H1 (cell line): ENCODE data around the gene COL17A1. TPM values are rescaled to one million over a fixed set of nuclear protein-coding genes. Genes with fewer than 3 reads are reported as not detected.

Experiments used
- CTCF ChIA-PET: fragments of 300-600 bp; sonication (Branson Sonifier 250); formaldehyde crosslinking; loops from one replicate; lab custom pipeline; 2021; ENCODE audit not compliant: partially characterized antibody; lab: Charles Lee
- POLR2A ChIA-PET: fragments of 300-600 bp; sonication (Branson Sonifier 250); formaldehyde crosslinking; loops from one replicate; lab custom pipeline; 2021; ENCODE audit warnings: inconsistent platforms; ENCODE audit not compliant: partially characterized antibody; lab: Charles Lee
- DNase-seq, 2 experiments: peaks; one replicate each; pipeline versions ENCODE4 v3.0.0 to v3.0.0-alpha.2; 2010 to 2022; ENCODE audit warnings: low spot score in 2 of 2, low read depth in 1 of 2, mixed read lengths in 1 of 2
- FAIRE-seq: peaks from 2 replicates; lab custom pipeline; 2011; peaks lifted over from hg19 to GRCh38; lab: Jason Lieb, UNC
- H2AFZ ChIP-seq: 2 replicates; pipeline ENCODE4 v1.8.1; 2012; ENCODE audit warnings: low read length, inconsistent platforms
- H2AK5ac ChIP-seq: 2 replicates; pipeline ENCODE4 v1.6.1; 2013; ENCODE audit warnings: low read depth, low read length
- H2BK120ac ChIP-seq: replicated peaks from 2 replicates; pipeline ENCODE3; 2013; ENCODE audit warnings: low read depth, low read length, inconsistent platforms
- H2BK12ac ChIP-seq: 2 replicates; pipeline ENCODE4 v1.6.1; 2013; ENCODE audit warnings: low read depth, low read length
- H2BK15ac ChIP-seq: 2 replicates; pipeline ENCODE4 v1.6.1; 2013; ENCODE audit warnings: low read length
- H2BK20ac ChIP-seq: 2 replicates; pipeline ENCODE4 v1.6.1; 2013; ENCODE audit warnings: low read length
- H2BK5ac ChIP-seq: 2 replicates; pipeline ENCODE4 v1.6.1; 2013; ENCODE audit warnings: low read depth, low read length
- H3K14ac ChIP-seq: 2 replicates; pipeline ENCODE4 v1.6.1; 2013; ENCODE audit warnings: inconsistent platforms; ENCODE audit not compliant: insufficient read length
- H3K18ac ChIP-seq: 2 replicates; pipeline ENCODE4 v1.6.1; 2013; ENCODE audit warnings: low read length; ENCODE audit errors: extremely low read depth
- H3K23ac ChIP-seq: 2 replicates; pipeline ENCODE4 v1.6.1; 2013; ENCODE audit warnings: inconsistent platforms; ENCODE audit not compliant: insufficient read length
- H3K23me2 ChIP-seq: 2 replicates; pipeline ENCODE4 v1.6.1; 2013; ENCODE audit warnings: low read depth, low read length
- H3K27ac ChIP-seq: 2 replicates; pipeline ENCODE4 v1.6.1; 2011; ENCODE audit warnings: low read depth, low read length, inconsistent platforms
- H3K27me3 ChIP-seq, 4 experiments: replicated peaks in 1 of 4; 1 replicate in 1 of 4; 2 replicates in 3 of 4; pipeline versions ENCODE4 v1.6.1 to v1.8.1; 2011 to 2013; ENCODE audit warnings: low read length in 3 of 4, mild to moderate bottlenecking in 3 of 4, inconsistent platforms in 2 of 4, mixed read lengths in 2 of 4, moderate library complexity in 1 of 4; ENCODE audit not compliant: control insufficient read depth in 3 of 4, insufficient read depth in 3 of 4; ENCODE audit errors: extremely low read depth in 1 of 4
- H3K36me3 ChIP-seq, 4 experiments: 2 replicates each; pipeline versions ENCODE4 v1.6.1 to v1.8.1; 2011 to 2013; ENCODE audit warnings: mild to moderate bottlenecking in 4 of 4, low read length in 3 of 4, moderate library complexity in 2 of 4, control low read depth in 1 of 4, inconsistent platforms in 1 of 4; ENCODE audit not compliant: insufficient read depth in 4 of 4, control insufficient read depth in 2 of 4
- H3K4ac ChIP-seq: replicated peaks from 2 replicates; pipeline ENCODE3; 2013; ENCODE audit warnings: low read length, low read depth, mixed read lengths, inconsistent platforms; ENCODE audit not compliant: insufficient read length
- H3K4me1 ChIP-seq, 4 experiments: replicated peaks in 1 of 4; 1 replicate in 1 of 4; 2 replicates in 3 of 4; pipeline versions ENCODE4 v1.6.1 to v1.8.1; 2011 to 2013; ENCODE audit warnings: low read length in 3 of 4, inconsistent platforms in 2 of 4, mixed read lengths in 1 of 4; ENCODE audit not compliant: insufficient read depth in 4 of 4, control insufficient read depth in 3 of 4
- H3K4me2 ChIP-seq, 2 experiments: 2 replicates each; pipeline versions ENCODE4 v1.6.1 to v1.8.1; 2011 to 2013; ENCODE audit warnings: low read depth in 2 of 2, low read length in 2 of 2, control low read depth in 1 of 2, inconsistent platforms in 1 of 2, mild to moderate bottlenecking in 1 of 2; ENCODE audit not compliant: insufficient read depth in 1 of 2
- H3K4me3 ChIP-seq, 4 experiments: fragments of 200-600, 300-600 bp in 1 of 4; sonication (generic), shearing (Covaris generic), sonication (Bioruptor Twin) in 1 of 4; 2 replicates each; pipeline versions ENCODE4 v1.5.1 to v1.8.1; 2011 to 2016; ENCODE audit warnings: low read length in 4 of 4, low read depth in 3 of 4, control low read depth in 2 of 4, inconsistent platforms in 2 of 4, mild to moderate bottlenecking in 2 of 4, mixed read lengths in 1 of 4, moderate library complexity in 1 of 4; ENCODE audit not compliant: insufficient read depth in 2 of 4; ENCODE audit errors: extremely low read depth in 1 of 4
- H3K56ac ChIP-seq: replicated peaks from 2 replicates; pipeline ENCODE3; 2013; ENCODE audit warnings: low read depth, mild to moderate bottlenecking, mixed read lengths, low read length, inconsistent platforms; ENCODE audit not compliant: insufficient read length
- H3K79me1 ChIP-seq: 2 replicates; pipeline ENCODE4 v1.6.1; 2013; ENCODE audit warnings: low read depth, low read length, control low read depth
- H3K79me2 ChIP-seq, 2 experiments: 2 replicates each; pipeline versions ENCODE4 v1.6.1 to v1.8.1; 2012 to 2013; ENCODE audit warnings: low read length in 2 of 2, mild to moderate bottlenecking in 2 of 2, inconsistent platforms in 1 of 2; ENCODE audit not compliant: insufficient read depth in 2 of 2, control insufficient read depth in 1 of 2
- H3K9ac ChIP-seq, 4 experiments: replicated peaks in 1 of 4; 1 replicate in 1 of 4; 2 replicates in 3 of 4; pipeline versions ENCODE4 v1.6.1 to v1.8.1; 2011 to 2013; ENCODE audit warnings: low read depth in 3 of 4, low read length in 3 of 4, control low read depth in 2 of 4, mild to moderate bottlenecking in 2 of 4, moderate library complexity in 2 of 4, inconsistent platforms in 1 of 4; ENCODE audit errors: extremely low read depth in 1 of 4
- H3K9me3 ChIP-seq, 2 experiments: 2 replicates each; pipeline versions ENCODE4 v1.6.1 to v1.8.1; 2012 to 2013; ENCODE audit warnings: mild to moderate bottlenecking in 2 of 2, moderate library complexity in 2 of 2, control low read depth in 1 of 2, inconsistent platforms in 1 of 2, low read depth in 1 of 2, low read length in 1 of 2, mixed read lengths in 1 of 2; ENCODE audit not compliant: insufficient read depth in 2 of 2
- H4K20me1 ChIP-seq, 2 experiments: replicated peaks in 1 of 2; 2 replicates each; pipeline versions ENCODE3 to v1.8.1; 2011 to 2013; ENCODE audit warnings: inconsistent platforms in 2 of 2, low read length in 2 of 2, mild to moderate bottlenecking in 1 of 2; ENCODE audit not compliant: insufficient read depth in 2 of 2, control insufficient read depth in 1 of 2
- H4K5ac ChIP-seq: 2 replicates; pipeline ENCODE4 v1.6.1; 2013; ENCODE audit warnings: low read length, low read depth, mixed read lengths, inconsistent platforms; ENCODE audit not compliant: insufficient read length
- H4K8ac ChIP-seq: 2 replicates; pipeline ENCODE4 v1.8.0; 2013; ENCODE audit warnings: mild to moderate bottlenecking, moderate library complexity, low read length, inconsistent platforms; ENCODE audit not compliant: insufficient read depth; ENCODE audit errors: extremely low read depth
- H4K91ac ChIP-seq: replicated peaks from 2 replicates; pipeline ENCODE3; 2013; ENCODE audit warnings: low read length, mixed read lengths, inconsistent platforms; ENCODE audit not compliant: insufficient read length
- ASH2L ChIP-seq: fragments of 200-600, 300-600 bp; sonication (generic); IDR thresholded peaks from one replicate; pipeline ENCODE4 v1.7.1; 2017; ENCODE audit warnings: low read length
- KDM4A ChIP-seq: IDR thresholded peaks from one replicate; pipeline ENCODE4 v1.7.1; 2012; ENCODE audit warnings: low read depth, mild to moderate bottlenecking, moderate library complexity, low read length, inconsistent platforms; ENCODE audit not compliant: severe bottlenecking
- NANOG ChIP-seq: IDR thresholded peaks from 2 replicates; pipeline ENCODE4 v1.6.1; 2011; ENCODE audit warnings: low read length, low read depth, mild to moderate bottlenecking, inconsistent platforms; ENCODE audit not compliant: insufficient read depth, poor library complexity, severe bottlenecking
- USF2 ChIP-seq: IDR thresholded peaks from 2 replicates; pipeline ENCODE4 v1.6.1; 2011; ENCODE audit warnings: low read length, improper control_type of control experiment
- WGBS, 2 experiments: shearing (Covaris generic) in 1 of 2; methylation state at CpG; one replicate each; pipeline versions ENCODE4 v1.1.6 to v1.1.7; 2013 to 2015; ENCODE audit warnings: low lambda C conversion rate in 2 of 2, mixed read lengths in 2 of 2, inconsistent platforms in 1 of 2, low coverage in 1 of 2, missing lambda C conversion rate in 1 of 2; ENCODE audit not compliant: insufficient replicate concordance in 2 of 2, insufficient coverage in 1 of 2, insufficient read length in 1 of 2; ENCODE audit errors: extremely low coverage in 1 of 2, missing lambda C conversion rate in 1 of 2; 5-methylcytosine and 5-hydroxymethylcytosine counted together
- polyA plus RNA-seq, 7 experiments: library from polyadenylated mRNA; depleted of rRNA in 3 of 7; stranded (reverse) in 5 of 7; unstranded in 2 of 7; fragments of >200 nt in 5 of 7; fragments of 200-250 nt in 2 of 7; gene quantifications; 1 replicate in 5 of 7; 2 replicates in 1 of 7; 4 replicates in 1 of 7; pipeline versions ENCODE4 v1.2.1 to v1.2.3, GENCODE V29; 2011 to 2013; ENCODE audit warnings: missing spikeins in 2 of 7, mixed read lengths in 2 of 7
- total RNA-seq: library from RNA; stranded (reverse); fragmentation: NEBNext Ultra II Directional; extraction: Animal tissue kit (Norgen Biotek cat#: 25700); gene quantifications from 2 replicates; pipeline ENCODE4 v1.2.1, GENCODE V29; 2021

COL17A1 gene
- total and polyA plus RNA-seq, 2 of the 8 experiments (the other 6 are each of a cell fraction or from before 2014, with no cell fraction given): 0.35 to 0.37 TPM

DNA sequence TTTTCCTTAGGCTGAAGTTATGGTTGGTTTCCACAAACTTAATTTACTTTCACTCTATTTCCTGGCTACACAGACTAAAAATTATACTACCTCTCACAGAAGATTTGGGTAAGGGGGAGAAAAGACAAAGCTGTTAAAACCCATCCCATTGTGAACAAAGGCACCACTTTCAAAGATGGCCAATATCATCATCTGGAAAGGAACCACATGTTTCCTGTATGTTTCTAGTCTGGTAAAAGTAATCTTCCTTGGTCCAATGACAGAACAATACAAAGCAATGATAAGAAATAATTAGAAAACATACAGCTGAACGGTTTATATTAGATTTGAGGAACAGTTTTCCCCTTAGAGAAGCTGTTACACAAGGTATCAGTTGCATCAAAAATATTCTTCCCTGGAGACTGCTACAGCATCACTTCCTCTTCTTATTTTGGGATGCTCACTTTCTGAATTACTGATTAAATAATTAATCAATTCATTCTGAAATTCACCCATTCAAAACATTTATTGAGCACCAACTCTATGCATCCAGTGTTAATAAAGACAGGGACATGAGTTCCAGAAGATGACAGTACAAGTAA is 27.8 kb upstream of the COL17A1 start:
- H4K8ac ChIP-seq: no peak overlapping the region
- no peak overlapping the region for H4K91ac ChIP-seq
- no peaks in the 10 kb centered on the region for H3K36me3 ChIP-seq
- no peak overlapping the region for H3K56ac ChIP-seq
- no peaks in the 10 kb centered on the region for H3K4me1 ChIP-seq
- ChIA-PET POLR2A (interaction anchor here (1.3 kb wide), 1 partner anchor 8 kb away, joined by 5 read pairs; the partner anchor contains the start of gene SFR1), CTCF (interaction anchor here (2.4 kb wide), 1 partner anchor 14 kb away, joined by 6 read pairs; no protein-coding TSS in a partner anchor)
- H2BK15ac ChIP-seq: no peak overlapping the region
- H3K79me2 ChIP-seq: no peaks in the 10 kb centered on the region
- no peaks in the 10 kb centered on the region for H3K27me3 ChIP-seq
- WGBS, 2 experiments: 88% methylated on average over 1 of the region's 1 CpG; no CpG with 5 or more reads in 1 of the 2 experiments
- no peak overlapping the region for H3K4ac ChIP-seq
- H3K27ac ChIP-seq: no peak overlapping the region
- no peak overlapping the region for H2BK5ac ChIP-seq
- no peak overlapping the region for H2BK12ac ChIP-seq
- no peak overlapping the region for H3K4me3 ChIP-seq
- H3K18ac ChIP-seq: no peak overlapping the region
- no peaks in the 10 kb centered on the region for H4K20me1 ChIP-seq
- no peak overlapping the region for H2AFZ ChIP-seq
- H3K9ac ChIP-seq: no peak overlapping the region
- no peak overlapping the region for H3K4me2 ChIP-seq
- no peak overlapping the region for H3K14ac ChIP-seq
- no peak overlapping the region for H3K23ac ChIP-seq
- TF ChIP-seq ASH2L: no peak
- no peak for TF ChIP-seq NANOG
- no peak for TF ChIP-seq KDM4A
- TF ChIP-seq USF2: no peak
- FAIRE-seq (no peak), DNase-seq (no peak)
- no peaks in the 10 kb centered on the region for H3K23me2 ChIP-seq
- H3K9me3 ChIP-seq: no peaks in the 10 kb centered on the region; a peak in 1 of 4 replicates
- H2AK5ac ChIP-seq: no peak overlapping the region
- no peak overlapping the region for H2BK20ac ChIP-seq
- no peak overlapping the region for H4K5ac ChIP-seq
- no peaks in the 10 kb centered on the region for H3K79me1 ChIP-seq
- no peak overlapping the region for H2BK120ac ChIP-seq
